ENCODE data around the gene GSG1.
"Not testable (repeated sequence)": the region's sequence is repeated elsewhere in the genome, so short reads cannot be mapped to it uniquely, and the experiment has no call there.

Gene GSG1

GRCh38 chr12:13049816-13050215 is 53.7 kb downstream of the GSG1 start:
- no peak for DNase-seq

GRCh38 chr12:13046964-13047363 is 56.5 kb downstream of the GSG1 start:
- no peak for DNase-seq

DNA sequence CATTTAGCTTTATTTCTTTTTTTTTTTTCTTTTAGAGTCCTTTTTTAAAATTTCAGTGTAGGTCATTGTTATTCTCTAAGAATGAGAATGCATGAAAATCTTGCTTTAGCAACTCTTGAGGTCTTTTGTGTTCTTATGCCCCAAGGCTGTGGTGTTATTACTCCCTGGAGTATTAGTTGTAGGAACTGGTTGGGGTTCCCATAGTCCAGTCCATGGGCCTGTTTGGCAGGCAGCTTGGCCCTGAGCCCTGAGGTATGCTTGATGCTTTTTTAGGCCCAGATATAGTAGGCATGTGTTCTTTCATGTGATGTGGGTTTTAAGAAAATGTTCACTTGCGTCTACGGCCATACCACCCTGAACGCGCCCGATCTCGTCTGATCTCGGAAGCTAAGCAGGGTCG is 57.7 kb downstream of the GSG1 start:
- DNase-seq: no peak

DNA sequence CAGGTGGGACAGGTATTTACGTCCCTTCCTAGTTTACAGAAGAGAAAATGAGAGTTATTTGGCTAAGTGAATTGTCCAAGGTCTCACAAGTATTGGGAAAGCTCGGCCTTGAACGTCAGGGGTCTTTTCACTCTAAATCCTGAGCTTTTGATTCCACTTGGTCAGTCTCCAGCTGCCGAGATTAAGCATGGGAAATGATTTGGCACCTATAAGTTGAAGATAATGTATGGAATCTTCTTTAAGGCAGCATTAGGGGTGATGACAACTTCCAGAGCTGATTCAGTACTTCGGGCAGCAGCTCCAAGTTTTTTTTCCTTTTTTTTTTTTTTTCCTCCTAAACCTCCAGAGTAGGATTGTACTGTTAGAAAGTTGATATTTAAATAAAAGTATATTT is 58.6 kb downstream of the GSG1 start:
- DNase-seq: no peak

- DNase-seq: peak; percentile 13
Measured at GRCh38 chr12:13044002-13044905, 59.2 kb downstream of the GSG1 start, which contains the start of gene FAM234B. Gene FAM234B, plus strand, starts transcription at chr12:13044381. Its CDS starts 23 bp downstream, at chr12:13044404.

GRCh38 chr12:13042666-13043230 is 60.7 kb downstream of the GSG1 start:
- DNase-seq: no peak

- DNase-seq: no peak
Measured at GRCh38 chr12:13041224-13041623, 62.2 kb downstream of the GSG1 start.

GRCh38 chr12:13039328-13039956 is 64.0 kb downstream of the GSG1 start:
- no peak for DNase-seq

DNA sequence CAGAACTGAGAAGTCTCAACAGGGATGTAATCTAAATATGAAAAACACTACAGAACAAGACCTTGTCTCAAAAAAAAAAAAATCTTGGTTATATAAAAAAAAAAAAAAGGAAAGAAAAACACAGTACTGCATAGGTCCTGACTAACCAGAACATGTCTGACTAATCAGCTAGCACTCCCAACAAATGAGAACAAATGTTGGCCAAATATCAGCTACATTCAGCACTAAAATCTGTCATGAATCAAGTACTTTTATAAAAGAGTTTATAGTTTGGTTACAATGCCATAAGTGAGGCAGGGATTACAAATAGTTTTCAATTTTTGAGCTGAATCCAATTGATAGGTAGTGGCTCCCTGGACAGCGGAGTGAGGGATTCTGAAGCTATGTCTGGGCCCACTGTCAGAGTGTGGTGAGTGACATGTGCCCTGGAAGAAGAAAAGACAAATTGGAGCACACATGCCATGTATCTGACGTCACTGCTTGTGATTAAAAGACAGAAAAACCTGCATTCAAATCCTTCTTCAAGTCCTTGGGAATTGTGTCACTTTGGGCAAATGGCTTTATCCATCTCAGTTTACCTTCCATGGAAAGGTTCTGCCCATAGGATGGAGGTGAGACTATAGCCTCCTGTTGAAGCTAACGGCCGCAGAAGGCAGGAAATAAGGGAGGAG is 64.8 kb downstream of the GSG1 start:
- no peak for DNase-seq

DNA sequence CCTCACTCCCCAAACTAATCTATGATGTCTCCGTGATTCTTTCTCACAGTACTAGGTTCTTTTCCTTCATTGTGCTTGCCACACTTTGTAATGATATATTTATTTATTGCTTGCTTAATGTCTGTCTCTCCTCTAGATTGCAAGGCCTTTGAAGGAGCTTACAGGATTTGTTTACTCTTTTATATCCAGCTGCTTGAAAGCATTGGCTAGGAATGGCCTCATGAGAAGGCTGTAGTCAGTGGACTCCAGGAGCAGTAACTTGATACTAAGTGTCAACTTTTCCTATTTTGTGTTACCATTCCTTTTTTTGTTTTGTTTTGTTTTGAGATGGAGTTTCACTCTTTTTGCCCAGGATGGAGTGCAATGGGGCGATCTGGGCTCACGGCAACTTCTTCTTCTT is 66.6 kb downstream of the GSG1 start:
- no peak for DNase-seq

DNA sequence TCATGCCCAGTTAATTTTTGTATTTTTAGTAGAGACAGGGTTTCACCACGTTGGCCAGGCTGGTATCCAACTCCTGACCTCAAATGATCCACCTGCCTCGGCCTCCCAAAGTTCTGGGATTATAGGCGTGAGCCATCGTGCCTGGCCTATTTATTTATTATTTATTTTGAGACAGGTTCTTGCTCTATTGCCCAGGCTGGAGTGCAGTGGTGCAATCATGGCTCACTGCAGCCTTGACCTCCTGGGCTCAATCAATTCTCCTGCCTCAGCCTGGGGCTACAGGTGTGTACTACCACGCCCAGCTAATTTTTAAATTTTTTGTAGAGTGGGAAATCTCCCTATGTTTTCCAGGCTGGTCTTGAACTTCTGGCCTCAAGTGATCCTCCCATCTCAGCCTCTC is 68.1 kb downstream of the GSG1 start:
- DNase-seq: not testable (repeated sequence)
